ENCODE results near the gene GALNT14. TPM values are rescaled to one million over a fixed set of nuclear protein-coding genes. Genes with fewer than 3 reads are reported as not detected.

Gene GALNT14
- total RNA-seq, 1 donor from 2014 or later: 0.83 TPM

DNA sequence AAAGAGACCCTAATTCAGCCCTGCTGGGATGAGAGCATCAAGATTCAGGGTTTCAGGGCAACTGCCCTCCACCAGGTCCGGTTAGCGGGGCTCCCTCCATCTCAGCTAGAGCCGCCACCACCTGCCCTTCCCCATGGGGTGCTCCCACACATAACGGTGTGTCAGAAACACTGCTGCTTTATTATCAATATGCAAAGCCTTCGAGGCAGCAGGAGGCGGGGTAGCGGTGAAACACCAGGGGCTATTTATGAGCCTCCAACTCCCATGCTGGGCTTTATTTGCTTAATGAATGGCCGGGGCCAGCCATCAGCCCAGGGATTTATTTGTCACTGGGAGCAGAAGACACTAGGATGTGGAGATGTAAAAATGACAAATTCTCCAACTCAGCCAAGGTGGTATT is 109.8 kb downstream of the GALNT14 start:
- no peak for TF ChIP-seq CTCF (IDR thresholded peaks at IDR 0.05)
- DNase-seq (no peak), ATAC-seq (no peak)
- H3K36me3 ChIP-seq: no peaks in the 10 kb centered on the region
- intact Hi-C loops (cut with DNase I): no loop called here
- no peak overlapping the region for H3K27ac ChIP-seq
- H3K4me1 ChIP-seq: no peaks in the 10 kb centered on the region
- no peaks in the 10 kb centered on the region for H3K9me3 ChIP-seq
- H3K4me3 ChIP-seq: no peak overlapping the region
- no peaks in the 10 kb centered on the region for H3K27me3 ChIP-seq (ENCODE audit: low read depth)

- Histone ChIP-seq H3K9me3 (no peaks in the 10 kb centered on the region), H3K36me3 (no peaks in the 10 kb centered on the region), H3K4me3 (no peak overlapping the region), H3K27me3 (ENCODE audit: low read depth) (no peaks in the 10 kb centered on the region), H3K27ac (no peak overlapping the region), H3K4me1 (no peaks in the 10 kb centered on the region)
- ATAC-seq (no peak), DNase-seq (no peak)
- intact Hi-C loops (cut with DNase I): no loop called here
- TF ChIP-seq CTCF (IDR thresholded peaks at IDR 0.05): no peak
Measured at GRCh38 chr2:31027549-31027948, 110.7 kb downstream of the GALNT14 start.

- Histone ChIP-seq H3K27ac (no peak overlapping the region), H3K4me1 (no peaks in the 10 kb centered on the region), H3K27me3 (ENCODE audit: low read depth) (no peaks in the 10 kb centered on the region), H3K4me3 (no peak overlapping the region), H3K36me3 (no peaks in the 10 kb centered on the region), H3K9me3 (no peaks in the 10 kb centered on the region)
- intact Hi-C loops (cut with DNase I): no loop called here
- TF ChIP-seq CTCF (IDR thresholded peaks at IDR 0.05): no peak
- ATAC-seq (no peak), DNase-seq (no peak)
Measured at GRCh38 chr2:31023541-31023940, 114.7 kb downstream of the GALNT14 start.

GRCh38 chr2:31020713-31021112 is 117.5 kb downstream of the GALNT14 start:
- Histone ChIP-seq H3K9me3 (no peaks in the 10 kb centered on the region), H3K36me3 (no peaks in the 10 kb centered on the region), H3K4me3 (no peak overlapping the region), H3K4me1 (no peaks in the 10 kb centered on the region), H3K27ac (no peak overlapping the region), H3K27me3 (ENCODE audit: low read depth) (no peaks in the 10 kb centered on the region)
- no peak for TF ChIP-seq CTCF (IDR thresholded peaks at IDR 0.05)
- ATAC-seq (no peak), DNase-seq (no peak)
- intact Hi-C loops (cut with DNase I): no loop called here

GRCh38 chr2:31018280-31018679 is 120.0 kb downstream of the GALNT14 start:
- DNase-seq: no peak
- H3K27me3 ChIP-seq (ENCODE audit: low read depth): no peaks in the 10 kb centered on the region
- no peak for TF ChIP-seq CTCF (IDR thresholded peaks at IDR 0.05)
- no peaks in the 10 kb centered on the region for H3K4me1 ChIP-seq
- no peak overlapping the region for H3K4me3 ChIP-seq
- intact Hi-C loops (cut with DNase I): no loop called here
- no peaks in the 10 kb centered on the region for H3K36me3 ChIP-seq
- H3K27ac ChIP-seq: no peak overlapping the region
- ATAC-seq: no peak
- H3K9me3 ChIP-seq: no peaks in the 10 kb centered on the region

GRCh38 chr2:31016648-31017047 is 121.6 kb downstream of the GALNT14 start:
- Histone ChIP-seq H3K4me3 (no peak overlapping the region), H3K4me1 (no peaks in the 10 kb centered on the region), H3K36me3 (no peaks in the 10 kb centered on the region), H3K27me3 (ENCODE audit: low read depth) (no peaks in the 10 kb centered on the region), H3K9me3 (no peaks in the 10 kb centered on the region), H3K27ac (no peak overlapping the region)
- no peak for TF ChIP-seq CTCF (IDR thresholded peaks at IDR 0.05)
- DNase-seq: no peak
- ATAC-seq: no peak
- intact Hi-C loops (cut with DNase I): no loop called here
